Smooth muscle cell of the pulmonary artery (primary cell): Measurements from ENCODE around the gene SPTBN5. TPM values are rescaled to one million over a fixed set of nuclear protein-coding genes. Genes with fewer than 3 reads are reported as not detected.

Experiments used
- total RNA-seq: library from RNA; depleted of rRNA; stranded (reverse); fragments of >200 nt; gene quantifications from 2 replicates; pipeline ENCODE4 v1.2.3, GENCODE V29; 2014

Gene SPTBN5
- 0.20 and 0.36 TPM in 2 replicates for total RNA-seq

GRCh38 chr15:41893422-41894250 lies at the start of gene SPTBN5:
Gene SPTBN5 (minus strand): TSS chr15:41894053. CDS start chr15:41893497, 556 bp downstream.

GRCh38 chr15:41838400-41838897 lies 55.4 kb downstream of the SPTBN5 start, which contains the start of gene PLA2G4B:
Gene PLA2G4B (plus strand): TSS chr15:41838847. CDS start chr15:41838914, 67 bp downstream.

GRCh38 chr15:41827880-41828806 lies 65.7 kb downstream of the SPTBN5 start, which contains the start of gene JMJD7:
Gene JMJD7 (plus strand): TSS chr15:41828092. CDS start chr15:41828125, 33 bp downstream.

Other genes starting within 250 kb of the SPTBN5 start
- gene MGA, start 233.6 kb downstream of the SPTBN5 start, total RNA-seq, result 34.6 and 36.2 TPM in 2 replicates
- gene MAPKBP1, start 119.6 kb downstream of the SPTBN5 start, total RNA-seq, result 20.7 and 26.6 TPM in 2 replicates
- gene JMJD7, start 66.0 kb downstream of the SPTBN5 start, total RNA-seq, result 2.5 and 4.1 TPM in 2 replicates
- gene PLA2G4B, start 55.2 kb downstream of the SPTBN5 start, total RNA-seq, result 1.1 and 1.2 TPM in 2 replicates
- gene EHD4, start 78.5 kb upstream of the SPTBN5 start, total RNA-seq, result 13.9 and 27.6 TPM in 2 replicates
- gene PLA2G4E, start 127.0 kb upstream of the SPTBN5 start, total RNA-seq, result not detected in 2 replicates
- under 0.01 TPM in 1 of 2 replicates, not detected in the other for gene PLA2G4D, start 200.5 kb upstream of the SPTBN5 start, total RNA-seq